GOT3 (cell line): ENCODE results near the gene NXPH3.
"Not testable (repeated sequence)": the region's sequence is repeated elsewhere in the genome, so short reads cannot be mapped to it uniquely, and the experiment has no call there.

Source experiments
- DNase-seq: peaks from one replicate; lab custom pipeline; 2025; ENCODE audit warnings: mixed read lengths; lab: John Stamatoyannopoulos, UW

NXPH3 gene

GRCh38 chr17:49575679-49576087 is at the start of gene NXPH3:
NXPH3 (plus strand) TSS chr17:49575871; CDS start chr17:49576220, 349 bp downstream.
- peak; percentile 15 for DNase-seq

GRCh38 chr17:49527927-49528651 is 47.6 kb upstream of the NXPH3 start:
- no peak for DNase-seq

- DNase-seq = no peak
These were observed 46.7 kb upstream of the NXPH3 start for GRCh38 chr17:49528966-49529365.

GRCh38 chr17:49530118-49530517 is 45.6 kb upstream of the NXPH3 start:
- DNase-seq = no peak

GRCh38 chr17:49543860-49544259 is 31.8 kb upstream of the NXPH3 start:
- no peak for DNase-seq

GRCh38 chr17:49545007-49545660 is 30.5 kb upstream of the NXPH3 start:
- DNase-seq = no peak

- no peak for DNase-seq
These were observed 29.7 kb upstream of the NXPH3 start for GRCh38 chr17:49545806-49546545.

GRCh38 chr17:49546546-49547535 is 28.8 kb upstream of the NXPH3 start:
- no peak for DNase-seq

- DNase-seq = no peak
These were observed 28.1 kb upstream of the NXPH3 start for GRCh38 chr17:49547566-49547965.

GRCh38 chr17:49548051-49548505 is 27.6 kb upstream of the NXPH3 start:
- no peak for DNase-seq

GRCh38 chr17:49548506-49549310 is 27.0 kb upstream of the NXPH3 start:
- no peak for DNase-seq

GRCh38 chr17:49549311-49549605 is 26.4 kb upstream of the NXPH3 start:
- no peak for DNase-seq

- DNase-seq = no peak
These were observed 25.7 kb upstream of the NXPH3 start for GRCh38 chr17:49549691-49550678.

- not testable (repeated sequence) for DNase-seq
These were observed 24.9 kb upstream of the NXPH3 start for GRCh38 chr17:49550764-49551163.

GRCh38 chr17:49551221-49552069 is 24.2 kb upstream of the NXPH3 start:
- DNase-seq = no peak

- no peak for DNase-seq
These were observed 23.5 kb upstream of the NXPH3 start for GRCh38 chr17:49552070-49552751.

GRCh38 chr17:49553676-49554335 is 21.9 kb upstream of the NXPH3 start:
- DNase-seq = no peak
